ENCODE measurements around the gene ADGRF5.
"Not testable (repeated sequence)": the region's sequence is repeated elsewhere in the genome, so short reads cannot be mapped to it uniquely, and the experiment has no call there.

The ADGRF5 gene

GRCh38 chr6:46848684-46849360, 72.9 kb downstream of the ADGRF5 start:
- peak; percentile 64 for DNase-seq (ENCODE audit: low spot score)
- in situ Hi-C loops (cut with MboI; ENCODE audit: low pct_unique_long_range_greater_than_20kb, low sequenced_read_pairs, unreplicated experiment), result no loop called here
- peak; percentile 98 for TF ChIP-seq CTCF (IDR thresholded peaks at IDR 0.05; ENCODE audit: extremely low read depth, insufficient read depth, missing control alignments)

GRCh38 chr6:46845126-46845525, 76.6 kb downstream of the ADGRF5 start:
- TF ChIP-seq CTCF (IDR thresholded peaks at IDR 0.05; ENCODE audit: extremely low read depth, insufficient read depth, missing control alignments), result no peak
- DNase-seq (ENCODE audit: low spot score), result no peak
- in situ Hi-C loops (cut with MboI; ENCODE audit: low pct_unique_long_range_greater_than_20kb, low sequenced_read_pairs, unreplicated experiment), result no loop called here

GRCh38 chr6:46842252-46842846, 79.4 kb downstream of the ADGRF5 start:
- in situ Hi-C loops (cut with MboI; ENCODE audit: low pct_unique_long_range_greater_than_20kb, low sequenced_read_pairs, unreplicated experiment); DNase-seq (ENCODE audit: low spot score): not testable (repeated sequence)

DNA sequence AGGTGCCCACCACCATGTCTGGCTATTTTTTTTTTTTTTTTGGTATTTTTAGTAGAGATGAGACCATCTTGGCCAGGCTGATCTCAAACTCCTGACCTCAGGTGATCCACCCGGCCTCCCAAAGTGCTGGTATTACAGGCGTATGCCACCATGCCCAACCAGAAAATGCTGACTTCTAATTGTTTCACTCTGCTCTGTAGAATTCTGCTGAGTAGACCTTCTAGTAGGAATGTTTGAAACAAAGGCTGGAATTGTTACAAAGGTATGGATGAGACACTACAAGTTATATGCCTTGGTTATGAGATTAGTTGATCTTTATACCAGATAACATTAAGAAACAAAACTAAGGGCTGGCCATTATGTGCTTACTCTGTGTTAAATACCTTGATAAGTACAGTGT, 83.7 kb downstream of the ADGRF5 start:
- in situ Hi-C loops (cut with MboI; ENCODE audit: low pct_unique_long_range_greater_than_20kb, low sequenced_read_pairs, unreplicated experiment), result no loop called here
- DNase-seq (ENCODE audit: low spot score), result no peak
- TF ChIP-seq CTCF (IDR thresholded peaks at IDR 0.05; ENCODE audit: extremely low read depth, insufficient read depth, missing control alignments), result no peak

DNA sequence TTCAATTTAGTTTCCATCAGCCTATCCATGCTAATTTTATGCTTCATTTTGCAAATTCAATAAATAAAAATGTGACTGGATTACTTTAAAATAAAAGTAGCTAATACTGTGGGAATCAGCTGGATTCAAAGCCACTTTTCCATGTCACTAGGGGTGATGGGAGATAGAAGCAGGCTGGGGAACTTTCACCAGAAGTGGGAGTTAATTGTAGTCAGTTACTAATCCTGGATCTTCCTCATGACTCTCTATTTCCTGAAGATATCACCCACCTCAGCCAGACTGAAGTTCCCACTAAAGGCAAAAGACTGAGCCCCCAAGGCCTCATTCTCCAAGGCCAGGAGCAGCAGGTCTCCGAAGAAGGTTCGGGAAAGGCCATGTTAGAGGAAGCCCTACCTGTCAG, 86.7 kb downstream of the ADGRF5 start:
- DNase-seq (ENCODE audit: low spot score); in situ Hi-C loops (cut with MboI; ENCODE audit: low pct_unique_long_range_greater_than_20kb, low sequenced_read_pairs, unreplicated experiment): not testable (repeated sequence)

DNA sequence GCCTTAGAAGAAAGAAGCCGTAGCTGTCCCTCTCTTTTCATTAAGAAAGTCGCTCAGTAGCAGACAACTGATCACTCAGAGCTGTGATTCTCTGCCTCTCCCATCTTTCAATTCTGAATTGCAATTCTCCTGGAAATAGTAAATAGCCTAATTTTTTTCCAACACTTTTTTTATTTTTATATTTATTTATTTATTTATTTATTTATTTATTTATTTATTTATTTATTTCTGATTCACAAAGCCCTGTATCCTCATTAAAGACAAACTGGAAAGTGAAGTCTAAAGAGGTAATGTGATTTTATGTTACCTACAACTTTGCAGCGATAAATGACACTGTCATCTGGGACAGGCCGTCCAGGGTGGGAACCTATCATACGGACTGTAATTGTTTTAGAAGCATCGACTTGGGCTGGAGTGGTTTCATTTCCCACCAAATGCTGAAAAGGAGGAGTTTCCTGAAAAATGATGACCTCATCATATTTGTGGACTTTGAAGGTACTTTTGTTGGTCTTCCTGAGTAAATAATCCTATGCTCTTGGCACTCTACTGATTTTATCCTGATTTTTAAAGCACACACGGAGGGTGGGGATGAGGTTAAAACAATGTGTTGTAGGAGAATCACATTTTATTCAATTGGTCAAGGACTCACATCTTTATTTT, 87.4 kb downstream of the ADGRF5 start:
- in situ Hi-C loops (cut with MboI; ENCODE audit: low pct_unique_long_range_greater_than_20kb, low sequenced_read_pairs, unreplicated experiment); DNase-seq (ENCODE audit: low spot score): not testable (repeated sequence)

GRCh38 chr6:46832816-46833215, 88.9 kb downstream of the ADGRF5 start:
- in situ Hi-C loops (cut with MboI; ENCODE audit: low pct_unique_long_range_greater_than_20kb, low sequenced_read_pairs, unreplicated experiment), result no loop called here
- no peak for TF ChIP-seq CTCF (IDR thresholded peaks at IDR 0.05; ENCODE audit: extremely low read depth, insufficient read depth, missing control alignments)
- no peak for DNase-seq (ENCODE audit: low spot score)

GRCh38 chr6:46828939-46829338, 92.8 kb downstream of the ADGRF5 start:
- no peak for DNase-seq (ENCODE audit: low spot score)
- in situ Hi-C loops (cut with MboI; ENCODE audit: low pct_unique_long_range_greater_than_20kb, low sequenced_read_pairs, unreplicated experiment), result no loop called here
- no peak for TF ChIP-seq CTCF (IDR thresholded peaks at IDR 0.05; ENCODE audit: extremely low read depth, insufficient read depth, missing control alignments)

Data from GM13977 (cell line).